GM11168 (cell line): ENCODE measurements around the gene SP4.

Experiments used
- in situ Hi-C: fragments of 300-500 bp; cut with MboI; formaldehyde crosslinking; loops from one replicate; pipeline ENCODE4 v1.12.0; 2022; ENCODE audit warnings: low sequenced_read_pairs; ENCODE audit not compliant: unreplicated experiment

The SP4 gene

DNA sequence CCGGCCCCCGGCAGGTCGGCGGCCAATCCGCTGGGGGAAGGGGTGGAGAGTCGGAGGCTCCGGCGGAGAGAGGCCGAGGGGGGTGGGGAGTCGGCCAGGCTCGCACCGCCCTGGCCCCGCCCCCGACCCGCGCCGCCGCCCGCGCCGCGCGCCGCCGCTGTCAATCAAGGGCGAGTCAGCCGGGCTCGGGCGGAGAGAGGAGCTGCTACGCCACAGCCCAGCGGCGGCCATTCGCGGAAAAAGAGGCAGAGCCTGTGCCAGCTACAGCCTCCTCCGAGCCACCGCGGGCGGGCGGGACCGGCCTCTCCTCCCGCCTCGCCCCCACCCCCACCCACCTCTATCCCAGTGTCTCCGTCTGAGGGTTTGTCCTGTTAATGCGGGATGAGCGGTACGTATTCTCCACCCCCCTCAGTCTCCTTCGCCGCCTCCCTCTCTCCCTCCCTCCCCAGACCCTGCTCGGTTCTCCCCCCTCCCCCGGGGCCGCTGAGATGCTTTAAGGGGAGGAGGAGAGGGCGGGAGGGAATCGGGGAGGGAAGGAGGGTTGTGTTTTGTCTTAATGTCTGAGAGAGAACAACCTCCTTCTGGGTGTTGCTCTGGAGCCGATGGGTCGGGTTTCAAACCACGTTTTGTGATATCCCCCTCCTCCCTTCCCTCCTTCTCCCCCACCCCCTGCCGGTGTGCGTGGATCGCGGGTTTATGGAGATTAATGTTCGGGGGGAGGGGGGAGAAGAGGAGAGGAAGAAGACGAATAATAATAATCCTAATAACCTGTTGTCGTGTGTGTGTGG lies at the start of gene SP4:
Gene SP4, plus strand, starts transcription at position 213 of the 788 bp plus-strand sequence. Its CDS starts 169 bp downstream, at position 382.
- in situ Hi-C loops, result no loop called here

DNA sequence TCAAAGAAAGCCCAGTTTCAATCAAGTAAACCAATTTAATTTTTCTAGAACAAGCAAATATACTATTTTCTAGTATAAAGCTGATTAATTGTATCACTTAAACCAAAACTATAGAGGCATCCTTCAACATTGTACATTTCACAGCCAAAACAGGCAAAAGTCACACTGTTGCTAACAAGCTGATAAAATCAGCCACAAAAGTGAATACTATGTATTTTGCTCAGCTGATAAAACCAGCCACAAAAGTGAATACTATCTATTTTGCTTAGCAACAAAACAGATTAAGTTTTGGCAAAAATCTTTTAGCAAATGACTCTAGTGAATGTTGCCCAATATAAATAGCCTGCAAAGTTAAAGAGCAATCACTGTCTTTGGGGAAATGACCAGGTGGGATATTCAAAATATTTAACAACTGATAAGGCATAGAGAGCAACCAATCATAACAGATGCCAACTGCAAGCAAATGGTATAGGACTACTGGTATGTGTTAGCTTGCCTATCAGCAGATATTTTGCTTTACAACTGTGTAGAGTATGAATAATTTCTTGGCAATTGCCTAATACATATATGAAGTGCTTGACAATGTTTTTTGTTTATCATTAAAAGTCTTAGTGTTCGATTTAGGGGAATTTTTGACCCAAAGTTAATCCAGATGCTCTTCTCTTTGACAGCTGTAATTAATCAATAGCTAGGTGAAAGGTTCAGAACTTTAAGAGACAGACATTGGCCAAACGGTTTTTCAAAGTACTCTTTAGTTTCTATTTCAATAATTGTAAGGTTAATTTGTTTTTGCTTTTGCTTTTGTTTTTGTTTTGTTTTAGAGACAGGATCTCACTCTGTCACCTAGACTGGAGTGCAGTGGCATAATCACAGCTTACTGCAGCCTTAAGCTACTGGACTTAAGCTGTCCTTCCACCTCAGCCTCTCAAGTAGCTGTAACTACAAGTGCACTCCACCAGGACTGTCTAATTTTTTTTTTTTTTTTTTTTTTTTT lies 44.4 kb upstream of the SP4 start:
- in situ Hi-C loops, result no loop called here

DNA sequence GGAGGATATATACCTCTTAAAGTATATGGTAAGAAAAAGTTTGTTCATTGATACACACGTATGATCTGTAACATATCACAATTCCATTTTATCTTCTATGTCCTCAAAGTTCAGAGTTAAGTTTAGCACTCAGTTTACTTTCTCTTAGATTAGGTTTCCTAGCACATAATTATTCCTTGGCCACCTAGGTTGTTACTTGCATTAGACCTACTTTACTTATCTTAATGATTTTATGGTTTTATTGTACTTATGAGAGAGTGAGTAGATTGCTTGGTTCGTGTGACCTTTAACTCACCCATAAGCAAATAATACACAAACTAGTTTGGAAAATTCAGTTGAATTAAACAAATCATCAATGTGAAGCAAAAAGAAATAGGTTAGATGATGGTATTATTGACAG lies 33.9 kb upstream of the SP4 start:
- in situ Hi-C loops, result no loop called here

DNA sequence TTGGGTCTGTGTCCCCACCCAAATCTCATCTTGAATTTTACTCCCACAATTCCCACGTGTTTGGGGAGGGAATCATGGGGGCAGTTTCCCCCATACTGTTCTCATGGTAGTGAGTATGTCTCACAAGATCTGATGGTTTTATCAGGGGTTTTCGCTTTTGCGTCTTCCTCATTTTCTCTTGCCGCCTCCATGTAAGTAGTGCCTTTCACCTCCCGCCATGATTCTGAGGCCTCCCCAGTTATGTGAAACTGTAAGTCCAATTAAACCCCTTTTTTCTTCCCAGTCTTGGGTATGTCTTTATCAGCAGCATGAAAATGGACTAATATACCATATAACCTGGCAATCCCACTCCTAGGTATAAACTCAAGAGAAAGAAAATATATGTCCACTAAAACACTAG lies 25.9 kb upstream of the SP4 start:
- in situ Hi-C loops, result no loop called here

DNA sequence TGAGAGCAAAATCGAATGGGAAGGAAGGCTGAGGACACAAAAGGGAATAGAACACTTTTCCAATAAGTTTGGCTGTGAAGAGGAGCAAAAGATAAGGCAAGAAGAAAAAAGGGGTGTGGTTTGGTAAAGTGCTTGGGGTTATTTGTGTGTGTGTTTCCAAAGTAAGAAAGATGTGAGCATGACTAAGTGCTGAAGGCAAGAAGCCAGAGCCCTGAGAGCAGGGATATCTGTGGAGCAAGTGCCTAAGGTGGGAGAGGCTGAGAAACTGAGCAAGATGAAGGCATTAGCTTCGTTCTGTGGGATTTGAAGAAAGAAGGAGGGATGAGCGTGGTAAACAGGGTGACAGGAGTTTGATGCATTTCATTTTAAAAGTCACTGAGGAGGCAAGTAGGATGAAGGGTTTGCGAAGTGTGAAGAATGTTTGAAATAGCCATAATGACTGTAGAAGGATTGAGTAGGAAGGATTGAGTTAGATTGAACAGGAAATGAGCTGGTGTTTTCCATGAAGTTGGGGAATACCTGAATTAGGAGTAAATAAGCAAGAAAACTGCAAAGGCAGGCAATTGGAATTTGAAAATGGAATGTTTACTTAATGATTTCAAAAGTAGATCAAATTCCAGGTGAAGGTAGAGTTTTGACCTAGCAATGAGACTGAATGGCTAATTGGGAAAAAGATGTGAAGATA lies 19.9 kb upstream of the SP4 start:
- in situ Hi-C loops, result no loop called here

DNA sequence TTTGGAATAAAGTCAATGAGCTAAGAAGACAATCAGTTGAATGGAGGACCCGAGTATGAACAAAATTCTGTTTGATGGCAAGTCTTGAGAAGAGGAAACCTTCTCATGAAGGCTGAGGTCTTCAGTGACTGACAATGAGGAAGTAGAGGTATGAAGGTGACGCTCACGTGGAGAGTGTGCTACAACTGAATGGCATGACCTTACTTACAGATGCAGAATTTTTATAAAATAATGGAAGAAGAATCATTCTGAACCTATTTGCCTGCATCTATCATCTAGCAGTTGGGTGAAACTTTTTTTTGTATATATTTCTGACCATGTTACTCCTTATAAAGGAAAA lies 19.4 kb upstream of the SP4 start:
- in situ Hi-C loops, result no loop called here

DNA sequence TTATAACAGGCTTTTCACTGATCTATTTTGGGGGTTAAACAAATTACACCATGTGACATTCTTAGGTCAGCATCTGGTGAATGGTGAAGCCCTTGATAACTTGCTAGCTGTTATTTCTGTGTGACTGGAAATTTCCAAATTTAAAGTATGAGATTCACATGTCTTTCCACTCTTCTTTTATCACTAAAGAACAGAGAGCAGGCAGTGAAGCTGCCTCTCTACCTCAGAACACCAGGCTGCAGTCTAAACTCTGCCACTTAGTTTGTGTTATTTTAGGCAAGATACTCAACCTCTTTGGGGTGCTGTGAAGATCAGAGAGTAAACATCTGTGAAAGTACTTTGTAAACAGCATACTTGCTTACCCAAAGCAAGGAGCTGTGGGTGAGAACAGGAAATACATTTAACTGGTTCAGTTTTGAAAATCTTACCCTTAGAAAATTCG lies 15.5 kb upstream of the SP4 start:
- in situ Hi-C loops, result no loop called here

DNA sequence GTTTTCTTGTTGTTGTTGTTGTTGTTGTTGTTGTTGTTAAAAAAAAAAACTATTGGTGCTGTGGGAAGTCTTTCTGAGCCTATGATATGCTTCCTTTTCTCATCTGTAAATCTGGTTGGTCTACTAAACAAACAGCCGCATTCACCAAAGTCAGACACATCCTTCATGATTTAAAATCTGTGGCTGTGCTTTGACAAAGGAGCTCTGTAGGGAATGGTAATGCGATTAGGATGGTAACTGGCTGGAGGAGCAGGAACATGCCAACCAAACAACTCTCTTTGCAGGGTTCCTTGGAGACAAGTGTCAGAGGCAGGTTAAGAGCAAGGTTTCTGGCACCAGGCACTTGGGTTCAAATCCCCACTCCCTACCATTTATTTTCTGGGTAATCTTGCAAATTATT lies 14.9 kb upstream of the SP4 start:
- in situ Hi-C loops, result no loop called here

DNA sequence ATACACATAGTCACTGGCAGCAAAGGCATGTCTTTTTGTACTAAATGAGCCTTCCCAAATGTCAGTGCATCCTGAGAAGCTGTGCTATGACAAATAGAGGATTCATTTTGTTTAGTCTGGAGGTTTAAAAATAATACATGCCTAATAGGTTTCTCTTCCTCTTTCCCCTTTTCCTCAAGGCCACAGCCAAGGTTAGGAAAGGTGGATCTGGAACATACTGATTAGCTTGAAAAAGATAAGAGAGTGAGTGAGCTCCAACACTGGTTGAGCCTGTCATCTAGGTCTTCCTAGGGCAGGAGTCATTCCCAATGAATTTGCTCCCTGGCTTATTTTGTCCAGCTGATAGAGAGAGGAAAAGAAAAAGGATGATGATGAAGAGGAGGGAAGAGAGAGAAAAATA lies 14.4 kb upstream of the SP4 start:
- in situ Hi-C loops, result no loop called here

DNA sequence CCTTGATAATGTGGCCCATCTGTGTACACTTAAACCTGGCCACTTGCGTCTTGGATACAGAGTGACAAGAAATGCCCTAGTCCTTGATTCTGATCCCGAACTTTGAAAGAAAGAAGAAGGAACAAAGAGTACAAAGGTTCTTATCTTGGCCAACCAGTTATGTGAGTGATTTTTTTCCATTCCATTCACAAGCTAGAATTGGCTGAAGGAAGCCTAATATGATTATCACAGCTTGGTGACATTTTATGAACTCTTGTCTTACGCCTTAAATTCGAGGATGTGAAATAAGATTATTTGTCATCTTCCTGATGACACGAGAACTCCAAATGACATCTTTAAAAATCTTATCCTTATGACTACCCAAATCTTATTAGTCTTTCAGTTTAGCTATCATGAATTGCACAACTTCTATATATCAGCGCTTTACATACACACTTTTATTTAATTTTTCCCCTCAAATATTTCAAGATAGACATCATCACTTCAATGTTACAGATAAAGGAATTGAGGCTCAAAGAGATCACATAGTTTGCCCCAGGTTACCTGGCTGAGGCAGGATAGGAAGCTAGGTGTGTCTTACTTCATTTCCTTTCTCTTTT lies 13.0 kb upstream of the SP4 start:
- in situ Hi-C loops, result no loop called here

DNA sequence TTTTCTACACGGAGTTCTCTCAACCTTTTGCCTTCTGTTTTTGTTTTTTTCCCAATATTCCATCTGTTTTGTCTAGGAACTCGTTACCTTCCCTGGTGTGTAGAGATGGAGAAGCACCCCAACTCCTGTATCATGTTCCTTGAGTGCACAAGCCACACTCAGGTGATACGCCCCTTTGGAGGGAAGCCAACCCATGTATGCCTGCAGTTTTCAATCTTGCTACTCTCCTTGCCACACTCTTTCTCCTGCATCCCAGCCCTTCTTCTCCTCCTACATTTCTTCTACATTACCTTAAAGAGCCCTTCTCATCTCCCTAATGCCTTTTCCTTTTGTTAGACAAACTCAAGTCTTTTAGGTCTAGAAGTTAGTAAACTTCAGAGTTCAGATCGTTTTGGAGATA lies 10.2 kb upstream of the SP4 start:
- in situ Hi-C loops, result no loop called here

DNA sequence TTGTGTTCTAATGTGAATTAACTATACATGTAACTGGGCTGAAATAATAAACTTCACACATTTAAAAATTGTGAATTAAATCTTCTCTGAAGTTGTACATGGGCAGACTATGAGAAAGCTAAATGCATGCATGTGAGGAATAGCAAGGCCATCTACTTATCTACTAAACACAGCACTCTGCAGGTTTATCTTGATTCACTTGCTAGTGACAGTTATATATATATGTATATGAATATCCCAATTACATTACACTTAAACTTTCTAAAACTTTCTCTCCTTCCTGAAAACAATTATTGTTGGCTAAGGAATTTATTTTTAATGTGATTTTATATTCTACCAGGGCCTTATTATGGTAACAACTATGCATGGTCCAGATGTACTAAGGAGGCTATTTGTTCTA lies 5.1 kb upstream of the SP4 start:
- in situ Hi-C loops, result no loop called here

DNA sequence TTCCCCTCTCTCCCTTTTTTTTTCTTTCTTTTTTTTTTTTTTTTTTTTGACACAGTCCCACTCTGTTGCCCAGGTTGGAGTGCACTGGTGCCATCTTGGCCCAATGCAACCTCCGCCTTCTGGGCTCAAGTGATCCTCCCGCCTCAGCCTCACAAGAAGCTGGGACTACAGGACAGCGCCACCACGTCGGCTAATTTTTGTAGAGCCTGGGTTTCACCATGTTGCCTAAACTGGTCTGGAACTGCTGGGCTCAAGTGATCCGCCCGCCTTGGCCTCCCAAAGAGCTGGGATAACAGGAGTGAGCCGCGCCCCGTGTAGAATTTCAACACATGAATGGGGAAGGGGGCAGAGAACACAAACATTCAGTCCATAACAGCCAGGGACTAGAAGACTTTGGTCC lies 2.6 kb upstream of the SP4 start:
- in situ Hi-C loops, result no loop called here

DNA sequence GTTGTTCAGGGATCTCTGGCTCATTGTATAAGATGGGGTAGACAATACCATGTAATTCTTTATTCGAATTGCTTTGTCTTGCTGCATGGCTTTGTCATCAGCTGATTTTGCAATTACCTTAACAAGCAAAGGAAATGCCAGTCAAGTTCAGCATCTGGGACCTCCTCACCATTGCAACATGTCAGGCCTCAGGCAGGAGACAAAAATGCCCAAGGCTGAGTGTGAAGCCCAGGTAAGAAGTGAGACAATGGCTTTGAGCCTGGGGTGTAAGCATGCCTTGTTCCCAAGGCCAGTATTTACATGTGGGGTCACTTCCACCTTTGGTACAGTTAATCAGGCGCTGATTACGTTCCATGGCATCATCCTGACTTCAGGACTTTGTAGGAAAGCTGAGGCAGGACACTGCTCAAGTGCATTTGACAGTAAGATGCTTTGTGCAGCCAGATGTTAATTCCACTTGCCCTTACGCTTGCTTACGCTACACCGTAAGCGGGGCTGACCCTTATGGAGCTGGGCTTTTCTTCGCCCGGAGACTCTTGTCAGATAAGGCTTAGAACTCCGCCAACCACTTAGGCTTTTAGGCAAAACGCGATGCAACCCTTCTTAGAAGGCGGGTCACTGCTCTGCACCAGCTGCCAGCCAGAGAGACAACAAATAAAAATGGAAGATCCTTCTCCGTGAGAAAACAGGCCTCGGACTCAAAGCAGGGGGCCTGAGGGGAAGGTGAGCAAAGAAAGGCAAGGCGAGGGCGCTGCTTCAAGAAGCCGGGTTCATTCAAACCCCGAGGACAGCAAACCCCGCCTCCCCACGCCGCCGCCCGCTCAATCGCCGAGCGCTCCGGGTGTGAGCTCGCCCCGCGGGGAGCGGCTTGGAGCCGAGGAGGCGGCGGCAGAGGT lies 1.3 kb upstream of the SP4 start:
- in situ Hi-C loops, result no loop called here

DNA sequence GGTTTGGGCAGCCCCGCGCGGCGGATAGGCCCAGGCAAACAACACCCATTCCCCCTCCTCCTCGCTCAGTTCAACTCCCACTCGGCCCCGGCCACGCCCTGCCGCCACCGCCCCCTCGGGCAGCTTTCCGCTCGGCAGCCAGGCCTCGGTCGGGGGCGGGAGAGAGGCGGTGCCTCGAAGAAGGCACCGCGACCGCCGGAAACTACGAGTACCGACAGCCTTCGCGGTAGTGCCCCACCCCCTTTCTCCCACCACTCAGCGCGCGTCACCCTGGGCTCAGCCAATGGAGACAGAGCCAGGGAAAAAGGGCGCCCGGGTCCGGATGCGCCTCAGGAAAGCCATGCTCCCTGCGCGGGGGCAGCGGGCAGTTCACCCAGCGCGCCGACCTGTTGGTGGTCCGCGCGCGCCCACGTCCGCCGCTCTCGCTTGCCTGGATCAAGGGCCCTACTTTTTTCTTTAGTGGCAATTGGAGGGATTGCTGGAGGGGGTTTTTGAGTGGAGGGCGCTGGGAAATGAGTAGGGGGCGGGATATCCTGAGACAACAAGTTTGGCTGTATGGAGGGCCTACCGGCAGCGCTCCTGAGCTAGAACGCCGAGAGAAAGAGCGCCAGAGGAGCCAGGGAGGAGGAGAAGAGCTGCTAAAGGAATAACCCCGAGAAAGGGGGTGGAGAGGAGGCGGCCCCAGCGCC lies 557 bp upstream of the SP4 start:
- in situ Hi-C loops, result no loop called here

DNA sequence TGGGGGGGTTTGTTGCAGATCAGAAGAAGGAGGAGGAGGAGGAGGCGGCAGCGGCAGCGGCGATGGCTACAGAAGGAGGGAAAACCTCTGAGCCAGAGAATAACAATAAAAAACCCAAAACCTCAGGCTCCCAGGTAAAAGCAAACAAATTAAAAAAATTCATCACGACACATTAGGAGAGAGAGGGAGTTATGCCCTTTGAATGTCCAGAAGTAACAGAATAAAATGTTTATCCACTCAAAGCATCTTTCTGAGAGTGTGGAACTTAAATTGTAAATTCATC lies 717 bp downstream of the SP4 start:
- in situ Hi-C loops, result no loop called here

DNA sequence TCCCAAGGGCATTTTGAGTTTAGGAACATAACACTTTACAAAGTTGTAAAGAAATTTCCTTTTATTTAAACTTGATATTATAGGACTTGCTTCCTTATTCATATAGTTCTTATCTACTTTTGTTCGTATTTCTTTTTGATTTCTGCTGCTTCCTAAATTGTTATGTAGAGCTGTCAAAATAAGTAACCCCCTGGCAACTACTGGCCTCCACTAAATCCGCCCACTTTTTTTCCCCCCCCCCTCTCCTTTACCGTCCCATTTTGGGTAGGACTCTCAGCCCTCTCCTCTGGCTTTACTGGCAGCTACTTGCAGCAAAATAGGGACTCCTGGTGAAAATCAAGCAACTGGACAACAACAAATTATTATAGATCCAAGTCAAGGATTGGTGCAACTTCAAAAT lies 1.1 kb downstream of the SP4 start:
- in situ Hi-C loops, result no loop called here

DNA sequence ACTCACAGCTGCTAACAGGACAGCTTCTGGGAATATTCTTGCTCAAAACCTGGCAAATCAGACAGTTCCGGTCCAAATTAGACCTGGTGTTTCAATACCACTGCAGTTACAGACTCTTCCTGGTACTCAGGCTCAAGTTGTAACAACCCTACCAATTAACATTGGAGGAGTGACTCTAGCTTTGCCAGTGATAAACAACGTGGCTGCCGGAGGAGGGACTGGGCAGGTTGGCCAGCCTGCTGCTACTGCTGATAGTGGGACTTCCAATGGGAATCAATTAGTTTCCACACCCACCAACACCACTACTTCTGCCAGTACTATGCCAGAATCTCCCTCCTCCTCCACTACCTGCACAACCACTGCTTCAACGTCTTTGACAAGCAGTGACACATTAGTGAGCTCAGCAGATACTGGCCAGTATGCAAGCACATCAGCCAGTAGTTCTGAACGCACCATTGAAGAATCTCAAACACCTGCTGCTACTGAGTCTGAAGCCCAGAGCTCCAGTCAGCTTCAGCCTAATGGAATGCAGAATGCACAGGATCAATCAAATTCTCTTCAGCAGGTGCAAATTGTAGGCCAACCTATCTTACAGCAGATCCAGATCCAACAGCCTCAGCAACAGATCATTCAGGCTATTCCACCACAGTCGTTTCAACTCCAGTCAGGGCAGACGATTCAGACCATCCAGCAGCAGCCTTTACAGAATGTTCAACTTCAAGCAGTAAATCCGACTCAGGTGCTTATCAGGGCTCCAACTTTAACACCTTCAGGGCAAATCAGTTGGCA lies 2.1 kb downstream of the SP4 start:
- in situ Hi-C loops, result no loop called here
